ENCODE measurements around the gene CITED1. TPM values are rescaled to one million over a fixed set of nuclear protein-coding genes. Genes with fewer than 3 reads are reported as not detected.
"Not testable (repeated sequence)": the region's sequence is repeated elsewhere in the genome, so short reads cannot be mapped to it uniquely, and the experiment has no call there.

The CITED1 gene
- total RNA-seq, 6 experiments from 2014 or later, result 0.27 to 0.55 TPM; not detected in 4

GRCh38 chrX:72326605-72327300 is 21.0 kb upstream of the CITED1 start:
- TF ChIP-seq CTCF (IDR thresholded peaks at IDR 0.05), result no peak
- no peak overlapping the region for H3K27ac Mint-ChIP-seq
- H3K9me3 Mint-ChIP-seq, result peaks cover 4% of the 10 kb centered on the region; the same call in 1 of the 2 replicates
- no peak overlapping the region for H3K4me3 Mint-ChIP-seq
- no peaks in the 10 kb centered on the region for H3K27me3 Mint-ChIP-seq (ENCODE audit: insufficient read depth)
- no peaks in the 10 kb centered on the region for H3K4me1 Mint-ChIP-seq (ENCODE audit: low read depth)
- no peak for DNase-seq
- peaks cover 11% of the 10 kb centered on the region for H3K36me3 Mint-ChIP-seq (ENCODE audit: low read depth)

- H3K27ac Mint-ChIP-seq; H3K4me1 Mint-ChIP-seq (ENCODE audit: low read depth); H3K36me3 Mint-ChIP-seq (ENCODE audit: low read depth); DNase-seq; H3K4me3 Mint-ChIP-seq; H3K9me3 Mint-ChIP-seq; H3K27me3 Mint-ChIP-seq (ENCODE audit: insufficient read depth): not testable (repeated sequence)
These were observed 13.9 kb upstream of the CITED1 start for GRCh38 chrX:72319651-72320050.

GRCh38 chrX:72317139-72317538 is 11.4 kb upstream of the CITED1 start:
- Mint-ChIP-seq H3K4me3 (no peak overlapping the region), H3K27me3 (ENCODE audit: insufficient read depth) (no peaks in the 10 kb centered on the region; the same call in 1 of the 2 replicates), H3K27ac (no peak overlapping the region), H3K36me3 (ENCODE audit: low read depth) (no peaks in the 10 kb centered on the region), H3K4me1 (ENCODE audit: low read depth) (no peaks in the 10 kb centered on the region), H3K9me3 (no peaks in the 10 kb centered on the region)
- no peak for TF ChIP-seq CTCF (IDR thresholded peaks at IDR 0.05)
- DNase-seq, result no peak

GRCh38 chrX:72316408-72317110 is 10.8 kb upstream of the CITED1 start:
- Mint-ChIP-seq H3K9me3 (no peaks in the 10 kb centered on the region), H3K36me3 (ENCODE audit: low read depth) (no peaks in the 10 kb centered on the region), H3K4me1 (ENCODE audit: low read depth) (no peaks in the 10 kb centered on the region), H3K4me3 (no peak overlapping the region), H3K27ac (no peak overlapping the region), H3K27me3 (ENCODE audit: insufficient read depth) (no peaks in the 10 kb centered on the region; the same call in 1 of the 2 replicates)
- no peak for TF ChIP-seq CTCF (IDR thresholded peaks at IDR 0.05)
- DNase-seq, result no peak

GRCh38 chrX:72314881-72315280 is 9.2 kb upstream of the CITED1 start:
- Mint-ChIP-seq H3K27ac (no peak overlapping the region), H3K4me3 (no peak overlapping the region), H3K9me3 (no peaks in the 10 kb centered on the region), H3K27me3 (ENCODE audit: insufficient read depth) (no peaks in the 10 kb centered on the region; the same call in 1 of the 2 replicates), H3K4me1 (ENCODE audit: low read depth) (no peaks in the 10 kb centered on the region), H3K36me3 (ENCODE audit: low read depth) (no peaks in the 10 kb centered on the region)
- no peak for DNase-seq
- no peak for TF ChIP-seq CTCF (IDR thresholded peaks at IDR 0.05)

Measured in HFFc6 (cell line).